ENCODE measurements around the gene TRIM39.
"Not testable (repeated sequence)": the region's sequence is repeated elsewhere in the genome, so short reads cannot be mapped to it uniquely, and the experiment has no call there.

The TRIM39 gene

GRCh38 chr6:30326526-30327231 lies at the start of gene TRIM39:
TRIM39 (plus strand) TSS chr6:30326927; CDS start chr6:30329318, 2,391 bp downstream.
- in situ Hi-C loops (cut with MboI; ENCODE audit: low sequenced_read_pairs), result no loop called here

DNA sequence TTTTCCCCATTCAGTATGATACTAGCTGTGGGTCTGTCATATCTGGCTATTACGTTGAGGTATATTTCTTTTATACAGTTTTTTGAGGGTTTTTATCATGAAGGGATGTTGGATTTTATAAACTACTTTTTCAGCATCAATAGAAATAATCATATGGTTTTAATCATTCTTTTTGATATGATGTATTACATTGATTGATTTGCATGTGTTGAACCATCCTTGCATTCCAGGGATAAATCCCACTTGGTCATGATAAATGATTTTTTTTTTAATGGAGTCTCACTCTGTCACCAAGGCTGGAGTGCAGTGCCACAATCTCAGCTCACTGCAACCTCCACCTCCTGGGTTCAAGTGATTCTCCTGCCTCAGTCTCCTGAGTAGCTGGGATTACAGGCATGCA lies 45.7 kb upstream of the TRIM39 start:
- in situ Hi-C loops (cut with MboI; ENCODE audit: low sequenced_read_pairs), result not testable (repeated sequence)

DNA sequence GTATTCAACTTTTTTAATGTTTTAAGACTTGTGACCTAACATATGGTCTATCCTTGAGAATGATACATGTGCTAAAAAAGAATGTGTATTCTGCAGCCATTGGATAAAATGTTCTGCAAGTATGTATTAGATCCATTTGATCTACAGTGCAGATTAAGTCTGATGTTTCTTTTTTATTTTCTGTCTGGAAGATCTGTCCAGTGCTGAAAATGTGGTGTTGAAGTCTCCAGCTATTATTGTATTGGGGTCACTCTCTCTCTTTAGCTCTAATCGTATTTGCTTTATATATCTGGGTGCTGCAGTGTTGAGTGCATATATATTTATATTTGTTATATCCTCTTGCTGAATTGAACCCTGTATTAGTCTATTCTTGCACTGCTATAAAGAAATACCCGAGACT lies 44.2 kb upstream of the TRIM39 start:
- in situ Hi-C loops (cut with MboI; ENCODE audit: low sequenced_read_pairs), result no loop called here

- in situ Hi-C loops (cut with MboI; ENCODE audit: low sequenced_read_pairs), result no loop called here
Observed at GRCh38 chr6:30283761-30284160, 43.0 kb upstream of the TRIM39 start.

DNA sequence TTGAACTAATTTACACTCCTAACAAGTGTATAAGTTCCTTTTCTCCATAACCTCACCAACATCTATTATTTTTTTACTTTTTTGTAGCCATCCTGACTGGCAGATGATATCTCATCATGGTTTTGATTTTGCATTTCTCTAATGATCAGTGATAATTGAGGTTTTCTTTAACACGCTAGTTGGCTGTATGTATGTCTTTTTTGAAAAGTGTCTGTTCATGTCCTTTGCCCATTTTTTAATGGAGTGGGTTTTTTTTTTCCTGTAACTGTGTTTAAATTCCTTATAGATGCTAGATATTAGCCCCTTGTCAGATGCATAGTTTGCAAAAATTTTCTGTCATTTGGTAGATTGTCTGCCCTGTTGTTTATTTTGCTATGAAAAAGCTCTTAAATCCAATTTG lies 39.6 kb upstream of the TRIM39 start:
- in situ Hi-C loops (cut with MboI; ENCODE audit: low sequenced_read_pairs), result no loop called here

GRCh38 chr6:30295837-30296236 lies 30.9 kb upstream of the TRIM39 start:
- in situ Hi-C loops (cut with MboI; ENCODE audit: low sequenced_read_pairs), result no loop called here

DNA sequence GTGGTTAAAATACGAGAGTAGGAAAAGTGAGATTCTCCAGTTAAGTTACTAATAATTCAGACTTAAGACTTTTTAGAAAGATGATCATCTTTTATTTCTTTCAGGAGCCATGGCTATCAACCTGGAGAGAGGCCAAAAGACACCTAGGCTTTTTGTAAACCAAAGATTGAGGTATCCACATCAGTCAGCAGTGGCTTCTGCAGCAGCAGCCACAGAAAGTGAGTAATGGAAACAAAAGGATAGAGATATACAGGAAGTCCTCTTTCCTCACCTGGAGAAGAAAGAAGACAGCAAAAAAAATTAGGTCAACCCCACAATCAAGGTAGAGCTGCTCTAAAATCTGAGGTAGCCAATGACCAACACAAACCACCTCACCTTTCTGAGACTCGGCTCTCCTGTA lies 22.7 kb upstream of the TRIM39 start:
- in situ Hi-C loops (cut with MboI; ENCODE audit: low sequenced_read_pairs), result no loop called here

DNA sequence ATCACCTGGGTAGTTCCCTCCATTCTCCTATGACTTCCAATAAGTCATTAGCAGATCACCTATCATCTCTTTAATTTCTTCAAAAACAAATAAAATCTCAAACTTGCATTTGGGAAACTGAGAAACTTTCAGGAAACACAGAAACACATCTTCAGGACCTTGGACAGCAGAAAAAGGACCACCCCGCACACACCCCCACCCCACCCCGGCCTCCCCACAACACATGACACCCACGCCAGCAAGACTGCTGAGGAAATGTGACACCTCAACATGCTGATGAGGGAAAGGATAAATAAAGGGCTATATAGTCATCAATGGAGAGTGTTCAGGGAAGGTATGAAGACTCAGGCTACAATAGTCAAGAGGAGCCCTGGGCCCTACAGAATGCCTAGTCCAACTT lies 15.6 kb upstream of the TRIM39 start:
- in situ Hi-C loops (cut with MboI; ENCODE audit: low sequenced_read_pairs), result no loop called here

DNA sequence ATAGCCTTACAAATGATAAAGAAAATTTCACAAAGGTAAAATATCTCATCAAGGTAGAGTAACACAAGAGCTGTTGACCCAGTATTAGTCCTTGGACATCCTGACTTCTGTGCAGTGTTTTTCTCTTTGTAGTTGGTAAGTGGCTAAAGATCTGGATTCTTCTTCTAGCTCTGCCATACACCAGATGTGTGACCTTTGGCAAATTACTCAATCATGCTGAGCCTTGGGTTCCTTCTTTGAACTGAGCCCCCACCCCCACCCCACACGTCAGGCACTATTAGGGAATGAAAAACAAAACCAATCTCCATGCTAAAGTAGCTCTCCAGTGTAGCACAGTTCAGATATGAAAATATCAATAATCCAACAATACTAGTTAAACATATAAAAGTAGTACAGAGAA lies 15.1 kb upstream of the TRIM39 start:
- in situ Hi-C loops (cut with MboI; ENCODE audit: low sequenced_read_pairs), result no loop called here

DNA sequence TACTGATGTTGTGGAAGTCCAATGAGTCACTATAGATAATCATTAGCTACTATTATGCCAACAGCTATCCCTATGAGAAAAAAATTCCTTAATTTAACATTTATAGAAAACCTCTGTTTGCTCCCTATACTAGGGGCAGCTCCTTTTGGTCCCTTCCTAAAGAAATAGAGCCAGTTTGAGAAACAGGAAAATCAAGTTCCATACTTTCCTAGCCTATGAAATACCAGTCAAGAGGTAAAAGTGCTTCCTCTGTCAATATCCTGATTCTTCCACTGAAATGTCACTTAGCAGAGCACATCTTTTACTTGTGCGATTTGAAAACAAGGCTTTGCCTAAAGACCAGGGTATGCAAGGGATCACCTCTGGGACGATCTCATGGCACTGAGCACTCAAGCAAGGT lies 14.5 kb upstream of the TRIM39 start:
- in situ Hi-C loops (cut with MboI; ENCODE audit: low sequenced_read_pairs), result no loop called here

DNA sequence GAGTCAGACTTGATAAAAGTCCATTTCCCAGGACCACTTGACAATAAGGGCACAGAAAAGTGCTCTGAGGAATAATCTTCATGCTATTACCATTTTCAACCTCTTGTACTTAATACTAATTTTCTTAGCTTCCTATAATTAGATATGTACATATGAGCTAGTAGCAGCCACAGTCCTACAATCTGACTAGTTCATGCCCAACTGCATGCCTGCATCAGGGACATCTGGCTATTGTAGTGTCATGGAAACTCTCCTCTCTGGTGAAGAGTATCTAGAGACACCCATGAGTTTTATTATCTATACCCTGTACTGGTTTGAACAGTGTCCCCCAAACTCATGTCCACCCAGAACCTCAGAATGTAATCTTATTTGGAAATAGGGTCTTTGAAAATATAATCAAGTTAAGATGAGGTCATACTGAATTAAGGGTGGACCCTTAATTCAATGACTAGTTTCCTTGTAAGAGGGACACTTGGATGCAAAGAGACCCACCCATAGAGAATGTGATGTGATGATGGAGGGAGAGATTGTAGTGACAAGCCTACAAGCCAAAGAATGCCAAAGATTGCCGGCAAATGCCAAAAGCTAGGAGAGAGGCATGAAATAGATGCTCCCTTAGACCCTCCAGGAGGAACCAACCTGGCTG lies 13.9 kb upstream of the TRIM39 start:
- in situ Hi-C loops (cut with MboI; ENCODE audit: low sequenced_read_pairs), result no loop called here

DNA sequence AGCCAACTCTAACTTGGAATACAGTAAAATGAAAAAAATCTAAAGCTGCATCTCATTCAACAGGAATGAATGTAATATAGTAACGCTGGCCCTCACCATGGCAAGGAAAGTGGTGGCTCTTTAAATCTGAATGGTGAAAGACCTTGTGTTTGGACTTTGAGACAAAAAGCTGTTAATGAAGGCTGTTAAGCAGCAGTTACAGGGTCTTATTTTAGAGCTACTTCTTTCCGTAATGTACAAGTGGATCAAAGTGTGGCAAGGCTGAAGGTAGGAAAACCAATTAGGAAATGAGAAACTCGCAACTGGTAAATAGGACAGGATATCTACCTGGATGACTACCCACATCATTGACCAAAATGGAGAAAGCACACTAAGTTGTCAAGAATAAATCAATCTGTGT lies 11.6 kb upstream of the TRIM39 start:
- in situ Hi-C loops (cut with MboI; ENCODE audit: low sequenced_read_pairs), result no loop called here

DNA sequence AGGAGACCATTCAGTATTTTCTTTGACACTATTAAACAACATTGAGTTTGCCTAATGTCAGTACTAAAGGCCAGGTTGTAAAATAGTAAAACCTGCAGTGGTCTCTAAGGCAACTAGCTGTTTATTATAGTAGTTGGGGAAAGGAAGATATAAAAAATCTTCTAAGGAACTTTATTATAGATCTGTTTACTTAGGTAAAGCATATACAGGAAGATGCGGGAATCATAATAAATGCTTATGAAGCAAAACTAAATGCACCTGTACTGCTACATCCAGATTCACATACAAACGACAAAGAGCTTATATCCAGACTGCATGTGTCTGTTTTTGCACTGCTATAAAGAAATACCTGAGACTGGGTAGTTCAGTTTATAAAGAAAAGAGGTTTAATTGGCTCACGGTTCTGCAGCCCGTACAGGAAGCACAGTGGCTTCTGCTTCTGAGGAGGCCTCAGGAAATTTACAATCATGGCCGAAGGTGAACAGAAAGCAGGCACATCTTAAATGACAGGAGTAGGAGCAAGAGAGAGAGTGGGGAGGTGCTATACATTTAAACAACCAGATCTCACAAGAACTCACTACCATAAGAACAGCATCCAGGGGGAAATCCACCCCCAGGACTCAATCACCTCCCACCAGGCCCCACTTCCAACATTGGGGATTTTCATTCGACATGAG lies 8.7 kb upstream of the TRIM39 start:
- in situ Hi-C loops (cut with MboI; ENCODE audit: low sequenced_read_pairs), result no loop called here

DNA sequence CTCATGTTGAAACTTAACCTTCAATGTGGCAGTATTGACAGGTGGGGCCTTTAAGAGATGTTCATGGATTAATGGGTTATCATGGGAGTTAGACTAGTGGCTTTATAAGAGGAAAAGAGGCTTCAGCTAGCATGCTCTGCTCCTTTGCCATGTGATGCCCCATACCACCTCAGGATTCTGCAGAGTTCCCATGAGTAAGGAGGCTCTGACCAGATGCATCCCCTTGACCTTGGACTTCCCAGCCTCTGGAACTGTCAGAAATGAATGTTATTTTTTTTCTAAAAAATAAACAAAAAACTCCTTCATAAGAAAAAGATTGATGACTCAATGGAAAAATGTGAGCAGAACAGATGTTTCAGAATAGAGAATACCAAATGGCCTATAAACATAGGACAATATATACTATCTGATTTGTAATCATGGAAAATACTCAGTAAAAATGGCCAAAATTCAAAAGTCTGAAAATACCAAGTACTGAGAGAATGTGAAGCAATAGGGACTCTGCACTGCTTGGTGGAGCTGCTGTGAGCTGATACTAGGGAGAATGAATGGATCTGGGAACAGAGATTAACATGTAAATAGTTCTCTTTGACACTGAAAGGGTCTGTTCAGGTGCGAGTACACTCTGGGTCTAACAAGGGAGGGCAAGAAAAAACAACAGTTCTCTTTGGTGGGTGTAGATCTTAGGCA lies 7.4 kb upstream of the TRIM39 start:
- in situ Hi-C loops (cut with MboI; ENCODE audit: low sequenced_read_pairs), result no loop called here

DNA sequence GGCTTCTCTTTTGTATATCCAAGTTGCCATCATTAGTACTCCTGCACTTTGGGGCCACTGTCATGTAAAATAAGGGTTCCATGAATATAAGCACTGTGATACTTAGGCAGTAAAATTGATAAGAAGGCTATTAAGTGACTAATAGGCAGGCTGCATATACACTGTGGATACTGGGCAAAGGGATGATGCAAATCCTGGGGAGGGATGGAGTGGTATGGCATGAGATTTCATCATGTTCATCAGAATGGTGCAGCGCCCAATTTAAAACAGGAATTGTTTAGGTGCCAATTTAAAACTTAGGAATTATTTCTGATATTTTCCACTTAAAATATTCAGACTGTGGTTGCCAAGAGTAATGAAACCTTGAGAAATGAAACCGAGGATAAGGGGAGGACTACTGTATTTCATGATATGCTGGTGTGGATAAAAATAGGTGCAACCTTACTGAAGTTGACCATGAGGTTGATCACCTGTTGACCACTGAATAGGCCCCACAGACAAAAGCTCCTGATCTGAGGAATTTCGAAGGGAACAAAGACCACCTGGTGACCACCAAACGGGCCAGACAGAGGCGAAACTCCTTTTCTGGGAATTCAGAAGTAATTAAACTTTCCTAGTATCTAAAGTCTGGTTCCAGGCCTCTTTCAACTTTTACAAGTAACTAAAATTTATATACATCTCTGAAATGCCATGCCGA lies 4.9 kb upstream of the TRIM39 start:
- in situ Hi-C loops (cut with MboI; ENCODE audit: low sequenced_read_pairs), result no loop called here

DNA sequence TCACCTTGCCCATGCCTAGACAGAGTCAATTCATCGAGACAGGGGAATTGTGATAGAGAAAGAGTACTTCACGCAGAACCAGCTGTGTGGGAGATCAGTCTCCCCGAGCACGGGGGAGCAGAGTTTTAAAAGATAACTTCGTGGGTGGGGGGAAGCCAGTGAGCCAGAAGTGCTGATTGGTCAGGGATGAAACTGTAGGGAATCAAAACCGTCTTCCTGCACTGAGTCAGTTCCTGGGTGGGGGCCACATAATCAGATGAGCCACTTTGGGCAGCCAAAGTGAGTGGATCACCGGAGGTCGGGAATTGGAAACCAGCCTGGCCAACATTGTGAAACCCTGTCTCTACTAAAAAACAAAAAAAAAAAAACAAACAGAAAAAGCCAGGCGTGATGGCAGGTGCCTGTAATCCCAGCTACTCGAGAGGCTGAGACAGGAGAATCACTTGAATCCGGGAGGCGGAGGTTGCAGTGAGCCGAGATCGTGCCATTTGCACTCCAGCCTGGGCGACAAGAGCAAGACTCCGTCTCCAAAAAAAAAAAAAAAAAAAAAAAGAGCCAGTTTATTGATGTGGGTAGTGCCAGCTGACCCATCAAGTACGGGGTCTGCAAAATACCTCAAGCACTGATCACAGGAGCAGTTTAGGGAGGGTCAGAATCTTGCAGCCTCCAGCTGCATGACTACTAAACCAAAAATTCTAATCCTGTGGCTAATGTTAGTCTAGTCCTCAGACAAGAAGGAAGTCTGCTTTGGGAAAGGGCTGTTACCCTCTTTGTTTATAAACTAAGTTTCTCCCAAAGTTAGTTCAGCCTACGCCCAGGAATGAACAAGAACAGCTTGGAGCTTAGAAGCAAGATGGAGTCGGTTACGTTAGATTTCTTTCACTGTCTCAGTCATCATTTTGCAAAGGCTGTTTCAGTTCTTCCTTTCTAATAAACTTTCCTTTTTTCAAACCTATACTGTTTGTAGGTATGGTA lies 3.9 kb upstream of the TRIM39 start:
- in situ Hi-C loops (cut with MboI; ENCODE audit: low sequenced_read_pairs), result no loop called here

DNA sequence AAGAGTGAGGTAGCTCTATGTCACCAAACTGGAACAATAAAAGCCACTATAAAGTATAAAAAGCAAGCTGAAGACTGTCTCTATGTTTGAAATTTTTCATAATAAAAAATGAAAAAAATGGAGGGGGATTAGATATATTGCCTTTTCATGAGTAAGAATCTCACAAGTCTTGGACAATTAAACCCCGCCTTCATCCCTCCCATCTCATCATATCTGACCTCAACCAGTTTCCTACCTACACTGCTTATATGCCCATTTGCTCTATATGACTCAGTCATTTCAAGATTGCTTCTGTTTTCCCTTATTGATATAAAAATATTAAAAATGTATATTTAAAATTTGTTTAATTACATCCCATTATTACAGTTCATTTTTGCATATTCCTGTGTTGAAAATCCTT lies 2.9 kb upstream of the TRIM39 start:
- in situ Hi-C loops (cut with MboI; ENCODE audit: low sequenced_read_pairs), result no loop called here

DNA sequence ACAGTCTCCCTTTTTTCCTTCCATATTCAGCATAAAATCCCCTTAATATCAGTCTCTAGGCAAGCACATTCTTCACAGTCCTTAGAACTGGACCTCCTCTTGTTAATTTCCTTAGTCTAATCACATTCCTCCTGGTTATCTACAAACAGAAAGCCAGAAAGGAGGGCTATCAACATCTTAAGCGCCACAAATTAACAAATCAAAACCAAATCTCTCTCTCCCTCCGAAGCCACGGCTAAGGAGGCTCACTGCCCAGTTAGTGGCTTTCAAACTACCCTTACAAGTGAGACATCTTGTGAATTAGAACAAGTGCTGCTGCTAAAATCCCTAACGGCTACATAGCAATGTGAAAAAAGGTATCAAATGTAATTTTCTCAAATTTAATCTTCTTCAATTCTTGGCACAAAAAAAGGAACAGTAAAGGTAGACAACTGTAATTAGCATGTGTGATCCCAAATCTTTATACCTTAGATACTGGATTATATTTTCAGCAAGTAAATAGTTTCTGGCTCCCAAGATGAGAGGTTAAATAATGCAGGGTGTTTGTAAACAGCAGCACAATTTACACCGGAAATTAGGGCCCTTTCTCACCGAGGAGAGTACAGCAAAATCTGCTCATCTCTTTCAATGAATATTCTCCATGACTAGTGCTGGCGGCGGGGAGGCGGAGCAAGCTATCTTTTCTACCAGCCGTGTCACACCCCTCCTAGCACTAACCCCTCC lies 1.4 kb upstream of the TRIM39 start:
- in situ Hi-C loops (cut with MboI; ENCODE audit: low sequenced_read_pairs), result no loop called here

DNA sequence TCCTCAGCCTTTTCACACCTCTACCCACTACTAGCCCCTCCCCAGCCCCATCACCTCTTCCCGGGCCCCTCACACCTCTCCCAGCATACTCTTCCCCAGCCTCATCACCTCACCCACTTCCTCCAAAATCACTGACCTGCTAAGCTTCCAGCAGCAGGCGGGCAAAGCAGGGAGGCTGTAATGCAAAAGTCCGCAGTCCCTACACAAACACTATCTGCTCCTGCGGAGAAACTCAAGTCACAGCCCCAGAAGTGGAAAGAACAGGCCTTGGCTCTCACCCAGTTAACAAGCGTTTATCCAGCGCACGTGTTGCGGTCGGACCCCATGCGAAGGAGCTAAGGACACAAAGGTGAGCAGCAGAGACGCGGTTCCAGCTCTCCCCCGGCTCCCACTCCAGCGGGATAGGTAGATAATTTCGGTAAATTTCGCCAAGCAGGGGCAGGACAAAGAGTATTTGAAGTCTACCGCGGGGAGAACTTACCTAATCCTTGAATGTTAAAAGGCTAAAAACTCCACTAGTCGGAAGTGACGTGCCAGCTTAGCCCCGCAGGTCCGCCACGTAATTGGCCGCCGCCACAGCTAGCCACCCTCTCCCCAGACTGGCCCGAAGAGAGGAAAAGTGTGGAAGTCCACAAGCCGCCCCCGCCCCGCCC lies 728 bp upstream of the TRIM39 start:
- in situ Hi-C loops (cut with MboI; ENCODE audit: low sequenced_read_pairs), result no loop called here
